A204.1 (cell line): ENCODE results near the gene AKAP13.
"Not testable (repeated sequence)": the region's sequence is repeated elsewhere in the genome, so short reads cannot be mapped to it uniquely, and the experiment has no call there.

Experiments
- FAIRE-seq: peaks from 2 replicates; lab custom pipeline; 2012; peaks lifted over from hg19 to GRCh38; lab: Jason Lieb, UNC

AKAP13 gene, protein sequence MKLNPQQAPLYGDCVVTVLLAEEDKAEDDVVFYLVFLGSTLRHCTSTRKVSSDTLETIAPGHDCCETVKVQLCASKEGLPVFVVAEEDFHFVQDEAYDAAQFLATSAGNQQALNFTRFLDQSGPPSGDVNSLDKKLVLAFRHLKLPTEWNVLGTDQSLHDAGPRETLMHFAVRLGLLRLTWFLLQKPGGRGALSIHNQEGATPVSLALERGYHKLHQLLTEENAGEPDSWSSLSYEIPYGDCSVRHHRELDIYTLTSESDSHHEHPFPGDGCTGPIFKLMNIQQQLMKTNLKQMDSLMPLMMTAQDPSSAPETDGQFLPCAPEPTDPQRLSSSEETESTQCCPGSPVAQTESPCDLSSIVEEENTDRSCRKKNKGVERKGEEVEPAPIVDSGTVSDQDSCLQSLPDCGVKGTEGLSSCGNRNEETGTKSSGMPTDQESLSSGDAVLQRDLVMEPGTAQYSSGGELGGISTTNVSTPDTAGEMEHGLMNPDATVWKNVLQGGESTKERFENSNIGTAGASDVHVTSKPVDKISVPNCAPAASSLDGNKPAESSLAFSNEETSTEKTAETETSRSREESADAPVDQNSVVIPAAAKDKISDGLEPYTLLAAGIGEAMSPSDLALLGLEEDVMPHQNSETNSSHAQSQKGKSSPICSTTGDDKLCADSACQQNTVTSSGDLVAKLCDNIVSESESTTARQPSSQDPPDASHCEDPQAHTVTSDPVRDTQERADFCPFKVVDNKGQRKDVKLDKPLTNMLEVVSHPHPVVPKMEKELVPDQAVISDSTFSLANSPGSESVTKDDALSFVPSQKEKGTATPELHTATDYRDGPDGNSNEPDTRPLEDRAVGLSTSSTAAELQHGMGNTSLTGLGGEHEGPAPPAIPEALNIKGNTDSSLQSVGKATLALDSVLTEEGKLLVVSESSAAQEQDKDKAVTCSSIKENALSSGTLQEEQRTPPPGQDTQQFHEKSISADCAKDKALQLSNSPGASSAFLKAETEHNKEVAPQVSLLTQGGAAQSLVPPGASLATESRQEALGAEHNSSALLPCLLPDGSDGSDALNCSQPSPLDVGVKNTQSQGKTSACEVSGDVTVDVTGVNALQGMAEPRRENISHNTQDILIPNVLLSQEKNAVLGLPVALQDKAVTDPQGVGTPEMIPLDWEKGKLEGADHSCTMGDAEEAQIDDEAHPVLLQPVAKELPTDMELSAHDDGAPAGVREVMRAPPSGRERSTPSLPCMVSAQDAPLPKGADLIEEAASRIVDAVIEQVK (N-terminal part only)

GRCh38 chr15:85380217-85380811 lies at the start of gene AKAP13:
Gene AKAP13, plus strand, starts transcription at chr15:85380603. Its CDS starts 105,118 bp downstream, at chr15:85485721.
- FAIRE-seq: no peak

GRCh38 chr15:85330901-85331588 lies 49.4 kb upstream of the AKAP13 start:
- FAIRE-seq: no peak

DNA sequence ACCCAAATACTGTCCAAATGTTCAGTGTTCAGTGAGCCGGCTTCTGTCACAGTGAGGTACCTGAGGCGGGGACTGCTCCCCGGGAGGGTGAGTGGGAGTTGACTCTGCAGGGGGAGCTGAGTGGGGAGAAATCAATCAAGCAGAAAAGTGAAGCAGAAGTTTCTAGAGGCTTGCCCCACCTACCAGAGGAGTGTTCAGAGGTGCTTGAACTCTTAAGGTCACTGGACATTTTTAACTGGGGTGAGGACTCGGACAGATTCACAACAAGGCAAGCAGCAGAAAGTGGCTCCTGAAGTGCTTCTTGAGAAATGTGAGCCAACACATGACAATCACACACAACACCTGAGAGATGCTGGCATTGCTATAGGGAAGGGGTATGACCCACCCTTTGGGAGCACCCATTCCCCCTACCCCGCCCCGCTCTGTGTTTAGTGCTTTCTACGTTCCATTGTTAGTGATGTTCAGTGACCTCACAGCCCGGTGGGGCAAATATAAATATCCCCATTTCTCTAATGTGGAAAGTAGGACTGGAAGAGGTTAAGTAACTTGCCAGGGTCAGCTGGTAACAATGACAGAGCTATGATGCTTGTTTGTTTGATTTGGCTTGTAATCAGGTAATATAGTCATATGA lies 48.6 kb upstream of the AKAP13 start:
- FAIRE-seq: no peak

DNA sequence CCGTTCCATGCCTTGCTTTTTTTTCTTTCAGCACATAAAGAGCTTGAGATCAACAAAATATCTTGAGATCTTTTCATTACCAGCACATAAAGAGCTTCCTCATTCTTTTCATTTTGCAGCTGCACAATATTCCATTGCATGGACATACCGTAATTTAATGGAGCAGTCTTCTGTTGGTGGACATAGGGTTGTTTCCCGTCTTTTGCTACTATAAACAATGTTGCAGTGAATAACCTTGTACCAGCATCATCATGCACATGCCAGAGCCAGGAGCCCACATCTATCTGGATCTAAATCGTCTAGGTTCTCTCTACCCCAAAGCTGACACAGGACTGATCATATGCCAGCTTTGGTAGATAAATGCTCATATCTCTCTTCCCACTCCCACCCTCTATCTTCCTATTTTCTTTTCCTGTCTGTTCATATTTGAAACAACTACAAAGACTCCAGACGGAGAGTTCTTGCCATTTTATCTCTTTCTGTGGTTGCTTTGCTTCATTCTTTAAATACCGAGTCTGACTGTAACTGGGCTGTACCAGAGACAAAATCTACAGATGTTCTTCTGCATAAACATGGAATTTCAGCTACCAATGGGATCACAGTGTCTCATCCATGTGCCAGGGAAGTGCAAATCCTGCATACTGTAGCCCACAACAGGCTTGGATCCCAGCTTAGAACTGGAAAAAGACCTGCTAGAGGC lies 47.1 kb upstream of the AKAP13 start:
- FAIRE-seq: no peak

GRCh38 chr15:85334241-85334640 lies 46.2 kb upstream of the AKAP13 start:
- no peak for FAIRE-seq

GRCh38 chr15:85335193-85335942 lies 45.0 kb upstream of the AKAP13 start:
- FAIRE-seq: no peak

DNA sequence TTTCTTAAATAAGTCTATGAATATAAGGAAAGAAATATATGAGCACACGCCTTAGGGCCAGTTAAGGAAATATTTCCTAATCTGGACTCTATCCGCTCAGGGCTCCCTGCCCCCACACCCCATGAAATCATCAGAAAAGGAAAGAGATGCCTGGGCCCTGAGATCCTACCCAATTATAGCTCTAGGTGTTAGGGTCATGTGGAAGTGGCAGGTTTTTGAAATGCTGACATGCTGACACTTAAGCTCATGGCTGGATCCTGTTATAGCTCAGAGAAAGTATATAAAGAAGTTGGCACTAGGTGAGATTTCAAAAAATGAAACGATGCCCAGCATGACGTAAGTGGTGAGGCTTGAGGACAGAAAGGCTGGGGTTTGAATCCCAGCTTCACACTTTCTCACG lies 43.5 kb upstream of the AKAP13 start:
- FAIRE-seq: no peak

GRCh38 chr15:85337425-85338074 lies 42.9 kb upstream of the AKAP13 start:
- FAIRE-seq: no peak

DNA sequence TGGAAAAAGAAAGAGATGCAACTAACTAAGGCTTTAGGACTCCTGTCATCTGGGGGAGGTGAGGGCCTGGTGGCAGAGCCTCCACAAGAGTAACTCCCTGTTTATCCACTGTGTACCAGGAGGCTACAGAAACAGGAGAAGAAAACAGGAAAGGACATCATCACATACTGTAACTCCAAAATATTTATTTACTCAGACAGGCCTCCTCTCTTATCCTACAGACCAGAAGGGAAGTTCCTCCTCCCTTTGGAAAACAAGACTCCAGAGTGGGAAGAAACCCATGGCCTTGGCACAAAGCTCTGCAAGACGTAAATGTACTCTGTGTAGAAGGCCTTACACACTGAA lies 40.1 kb upstream of the AKAP13 start:
- no peak for FAIRE-seq

DNA sequence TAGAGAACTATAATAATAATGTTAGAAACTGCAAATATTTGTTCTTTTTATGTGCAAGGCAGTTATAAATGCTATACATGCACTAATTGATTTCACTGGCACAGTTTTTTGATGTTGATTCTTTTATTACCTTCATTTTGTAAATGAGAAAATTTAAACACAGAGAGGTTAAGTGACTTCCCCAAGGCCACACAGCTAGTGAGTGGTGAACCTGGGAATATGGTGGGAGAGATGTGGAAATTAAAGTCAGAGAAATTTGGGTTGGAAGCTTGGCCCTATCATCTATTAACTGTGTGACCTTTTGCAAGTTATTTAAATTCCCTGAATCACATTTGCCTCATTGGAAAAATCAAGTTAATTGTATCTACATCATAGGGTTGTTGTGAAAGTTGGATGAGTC lies 39.6 kb upstream of the AKAP13 start:
- FAIRE-seq: no peak

GRCh38 chr15:85342163-85342562 lies 38.2 kb upstream of the AKAP13 start:
- FAIRE-seq: not testable (repeated sequence)

- FAIRE-seq: not testable (repeated sequence)
These were observed 37.0 kb upstream of the AKAP13 start for GRCh38 chr15:85343443-85343842.

DNA sequence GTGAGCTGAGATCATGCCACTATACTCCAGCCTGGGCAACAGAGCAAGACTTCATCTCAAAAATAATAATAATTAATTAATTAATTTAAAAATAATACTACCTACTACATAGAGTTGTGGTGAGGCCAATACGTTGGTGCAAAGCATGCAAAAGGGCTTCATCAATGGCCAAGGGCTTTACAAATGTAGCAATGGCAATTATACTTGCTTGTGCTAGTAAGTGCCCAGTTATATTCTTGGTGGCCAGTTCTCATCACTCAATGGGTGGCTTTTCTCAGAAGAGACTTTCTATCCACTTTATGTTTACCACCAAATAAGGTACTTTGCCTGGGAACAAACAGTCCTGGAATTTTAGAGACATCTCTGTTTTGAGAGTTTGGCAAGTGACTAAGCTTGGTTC lies 36.2 kb upstream of the AKAP13 start:
- not testable (repeated sequence) for FAIRE-seq

DNA sequence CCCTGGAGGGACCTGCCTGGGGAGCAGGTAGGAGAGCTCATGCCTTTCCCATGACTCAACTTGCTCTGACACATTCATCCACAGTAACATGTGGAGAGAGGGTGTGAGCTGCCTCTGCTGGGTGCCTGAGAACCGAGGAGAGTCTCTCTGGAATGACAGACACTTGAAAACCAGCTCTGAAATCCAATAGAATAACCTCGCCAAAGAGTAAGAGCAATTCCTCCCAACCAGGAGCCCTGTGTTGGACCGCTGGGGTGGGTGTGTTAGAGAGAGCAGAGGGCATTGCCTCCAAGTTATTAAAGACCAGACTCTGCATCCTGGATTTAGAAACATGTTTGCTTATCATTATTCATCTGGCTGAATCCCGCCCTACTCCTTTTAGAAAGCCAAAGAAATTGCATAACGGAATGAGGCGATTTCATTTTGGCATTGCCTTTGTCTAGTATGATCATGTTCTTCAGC lies 35.7 kb upstream of the AKAP13 start:
- FAIRE-seq: not testable (repeated sequence)

DNA sequence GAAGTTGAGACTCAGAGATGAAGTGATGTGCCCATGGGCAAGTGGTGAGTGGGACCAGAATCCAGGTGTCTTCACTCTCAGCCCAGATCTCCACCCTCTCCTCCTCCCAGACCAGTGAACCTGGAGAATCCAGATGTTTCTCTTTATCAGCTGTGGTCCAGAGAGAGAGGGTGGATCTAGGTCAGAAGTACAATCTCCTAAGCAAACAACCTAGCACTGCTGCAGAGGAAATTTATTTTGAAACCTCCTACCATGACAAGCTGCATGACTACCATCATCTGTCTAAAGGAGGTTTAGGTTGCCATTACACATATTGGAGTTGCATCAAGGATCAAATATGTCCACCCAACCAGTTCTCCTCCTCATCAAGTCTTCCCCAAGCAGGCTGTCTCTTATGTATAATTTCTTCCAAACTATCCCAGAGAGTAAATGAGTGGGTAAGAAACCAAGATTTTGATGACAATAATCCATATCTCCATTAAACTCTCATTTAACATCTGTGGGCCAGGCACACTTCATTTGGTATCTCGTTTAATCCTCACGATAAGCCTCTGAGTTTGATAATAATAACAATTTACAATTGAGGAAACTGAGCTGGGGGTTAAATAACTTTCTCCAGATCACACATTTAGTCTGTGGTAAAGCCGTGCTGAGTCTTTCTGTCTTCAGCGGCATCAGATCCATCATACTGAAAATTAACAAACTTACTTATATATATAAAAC lies 35.0 kb upstream of the AKAP13 start:
- FAIRE-seq: not testable (repeated sequence)

- FAIRE-seq: not testable (repeated sequence)
These were observed 33.8 kb upstream of the AKAP13 start for GRCh38 chr15:85346462-85347084.

DNA sequence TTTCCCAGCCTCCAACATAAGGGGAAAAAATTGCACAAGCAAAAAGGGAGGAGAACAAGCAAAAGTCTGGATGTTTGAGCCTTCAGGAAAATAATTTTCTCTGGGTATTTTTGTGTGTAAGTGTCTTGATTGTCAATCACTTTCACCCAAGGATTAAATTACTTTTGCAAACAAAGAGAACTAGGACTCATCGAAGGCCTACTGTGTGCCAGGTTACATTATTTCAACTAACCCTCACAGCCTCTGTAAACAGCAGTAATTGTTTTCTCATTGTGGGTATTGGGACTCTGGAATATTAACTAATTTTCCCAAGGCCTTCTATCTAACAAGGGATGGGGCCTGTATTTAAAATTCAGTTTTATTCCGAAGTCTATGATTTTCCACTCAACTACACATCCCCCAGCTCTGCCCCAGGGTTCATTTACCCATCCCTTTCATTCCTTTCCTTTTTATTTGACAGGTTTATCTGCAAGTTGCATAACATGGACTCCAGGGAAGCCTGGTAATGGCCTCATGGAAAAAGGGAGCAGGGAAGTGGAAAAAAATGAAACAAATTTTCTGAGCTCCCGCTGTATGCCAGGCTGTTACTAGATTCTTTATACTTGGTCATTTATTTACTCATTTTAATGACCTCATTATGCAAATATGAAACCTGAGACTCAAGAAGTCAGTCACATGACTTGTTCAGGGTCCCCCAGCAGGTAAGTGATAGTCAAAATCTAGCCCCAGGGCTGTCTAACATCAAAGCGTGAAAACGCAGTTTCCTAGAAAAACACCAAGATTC lies 32.9 kb upstream of the AKAP13 start:
- not testable (repeated sequence) for FAIRE-seq
